ENCODE results near the gene MORN3.
"Not testable (repeated sequence)": the region's sequence is repeated elsewhere in the genome, so short reads cannot be mapped to it uniquely, and the experiment has no call there.

Gene MORN3, protein sequence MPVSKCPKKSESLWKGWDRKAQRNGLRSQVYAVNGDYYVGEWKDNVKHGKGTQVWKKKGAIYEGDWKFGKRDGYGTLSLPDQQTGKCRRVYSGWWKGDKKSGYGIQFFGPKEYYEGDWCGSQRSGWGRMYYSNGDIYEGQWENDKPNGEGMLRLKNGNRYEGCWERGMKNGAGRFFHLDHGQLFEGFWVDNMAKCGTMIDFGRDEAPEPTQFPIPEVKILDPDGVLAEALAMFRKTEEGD

DNA sequence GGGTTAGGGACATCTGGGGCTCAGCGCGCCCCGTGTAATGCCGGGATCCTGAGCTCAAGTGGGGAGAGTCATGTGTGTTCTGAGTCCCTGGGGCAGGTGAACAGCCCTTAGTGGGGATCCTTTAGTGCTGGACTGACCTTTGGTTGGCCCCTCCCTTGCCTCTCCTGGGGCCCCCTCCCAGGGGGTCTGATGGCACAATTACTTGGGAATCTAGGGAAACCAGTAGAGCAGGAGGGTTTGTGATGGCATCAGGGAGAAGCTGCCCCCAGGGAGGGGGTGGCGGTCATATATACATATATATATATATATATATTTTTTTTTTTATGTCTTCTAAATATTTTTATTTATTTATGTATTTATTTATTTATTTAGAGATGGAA is at the start of gene MORN3:
MORN3 (minus strand) TSS at position 134 of the 380 bp plus-strand sequence. CDS start 171 bp downstream, outside the sequence.
- DNase-seq = no peak

DNA sequence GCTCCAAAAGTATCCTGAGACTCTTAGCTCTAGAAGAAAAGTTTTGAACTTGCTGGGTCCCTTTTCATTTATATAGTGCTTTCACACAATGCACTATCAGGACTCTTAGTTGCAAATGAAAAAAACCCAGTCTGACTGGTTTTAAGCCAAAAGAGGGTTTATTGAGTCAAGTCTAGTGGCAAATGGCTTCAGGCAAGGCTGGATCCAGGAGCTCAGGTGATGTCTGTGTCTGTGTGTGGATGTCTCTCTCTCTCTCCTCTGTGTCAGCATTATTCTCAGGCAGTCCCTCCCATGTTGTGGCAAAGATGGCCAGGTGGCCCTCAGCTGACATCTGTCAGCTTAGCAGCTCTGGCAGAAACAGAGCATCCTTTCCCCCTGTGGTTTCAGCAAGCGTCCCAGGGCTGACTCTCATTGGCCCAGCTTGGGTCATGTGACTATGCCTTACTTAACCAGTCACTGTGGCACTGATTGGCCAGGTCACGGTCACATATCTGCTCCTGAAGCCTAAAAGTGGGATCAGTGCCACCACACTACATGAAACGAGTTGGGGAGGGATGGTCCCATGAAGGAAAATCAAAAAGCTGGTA is 49.3 kb upstream of the MORN3 start:
- no peak for DNase-seq

DNA sequence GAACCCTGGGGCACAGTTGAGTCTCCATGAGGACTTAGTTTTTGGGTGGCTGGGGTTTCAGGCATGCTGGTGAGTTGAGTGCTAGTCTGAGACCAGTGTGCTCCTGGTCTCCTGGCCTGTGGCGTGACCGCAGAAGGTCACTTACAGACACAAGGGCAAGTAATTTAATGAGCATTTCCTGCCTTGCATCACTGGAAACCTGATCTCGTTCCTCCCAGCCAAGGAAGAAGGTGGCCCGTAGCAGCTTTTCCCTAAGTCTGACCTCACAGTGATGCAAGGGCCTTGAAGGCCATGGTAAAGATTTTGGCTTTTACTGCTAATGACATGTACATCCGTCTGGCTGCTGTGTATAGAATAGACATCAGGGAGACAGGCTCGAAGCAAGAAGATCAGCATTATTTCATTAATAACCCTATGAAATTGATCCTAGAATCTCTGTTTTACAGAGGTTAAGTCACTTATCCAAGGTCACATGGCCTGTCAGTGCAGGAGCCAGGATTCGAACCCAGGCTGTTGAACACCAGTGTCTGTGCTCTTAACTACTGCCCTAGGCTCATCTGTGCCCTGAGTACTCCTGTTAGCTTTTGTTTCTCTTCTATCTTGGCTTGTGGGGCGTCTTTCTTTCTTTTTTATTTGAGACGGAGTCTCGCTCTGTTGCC is 47.7 kb upstream of the MORN3 start:
- no peak for DNase-seq

DNA sequence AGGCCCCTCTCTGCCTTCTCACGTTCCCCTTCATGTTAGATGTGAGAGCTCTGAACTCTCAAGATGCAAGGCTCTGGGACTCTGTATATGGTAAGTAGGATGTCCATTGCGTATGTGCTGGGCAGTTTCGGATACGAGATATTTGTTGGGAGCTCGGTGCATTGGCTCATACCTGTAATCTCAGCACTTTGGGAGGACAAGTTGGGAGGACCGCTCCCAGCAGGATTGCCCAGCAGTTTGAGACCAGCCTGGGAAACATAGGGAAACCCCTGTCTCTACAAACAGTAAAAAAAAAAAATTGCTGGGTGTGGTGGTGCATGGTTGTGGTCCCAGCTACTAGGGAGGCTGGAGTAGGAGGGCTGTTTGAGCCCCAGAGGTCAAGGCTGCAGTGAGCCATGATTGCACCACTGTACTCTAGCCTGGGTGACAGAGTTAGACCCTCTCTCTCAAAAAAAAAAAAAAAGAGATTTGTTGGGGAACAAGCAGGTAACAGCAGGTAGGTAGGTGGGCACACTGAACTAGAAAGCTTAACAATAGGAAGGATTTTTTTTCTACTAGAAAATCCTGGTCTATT is 46.5 kb upstream of the MORN3 start:
- no peak for DNase-seq

DNA sequence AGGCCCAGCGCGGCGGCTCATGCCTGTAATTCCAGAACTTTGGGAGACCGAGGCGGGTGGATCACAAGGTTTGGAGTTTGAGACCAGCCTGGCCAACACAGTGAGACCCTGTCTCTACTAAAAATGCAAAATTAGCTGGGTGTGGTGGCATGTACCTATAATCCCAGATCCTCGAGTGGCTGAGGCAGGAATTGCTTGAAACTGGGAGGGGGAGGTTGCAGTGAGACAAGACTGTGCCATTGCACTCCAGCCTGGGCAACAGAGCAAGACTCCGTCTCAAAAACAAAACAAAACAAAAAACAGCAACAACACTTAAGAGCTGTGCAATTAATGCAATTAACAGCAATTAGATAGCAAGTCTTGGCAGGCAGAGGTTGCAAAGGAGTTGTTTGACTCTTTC is 45.6 kb upstream of the MORN3 start:
- DNase-seq = not testable (repeated sequence)

DNA sequence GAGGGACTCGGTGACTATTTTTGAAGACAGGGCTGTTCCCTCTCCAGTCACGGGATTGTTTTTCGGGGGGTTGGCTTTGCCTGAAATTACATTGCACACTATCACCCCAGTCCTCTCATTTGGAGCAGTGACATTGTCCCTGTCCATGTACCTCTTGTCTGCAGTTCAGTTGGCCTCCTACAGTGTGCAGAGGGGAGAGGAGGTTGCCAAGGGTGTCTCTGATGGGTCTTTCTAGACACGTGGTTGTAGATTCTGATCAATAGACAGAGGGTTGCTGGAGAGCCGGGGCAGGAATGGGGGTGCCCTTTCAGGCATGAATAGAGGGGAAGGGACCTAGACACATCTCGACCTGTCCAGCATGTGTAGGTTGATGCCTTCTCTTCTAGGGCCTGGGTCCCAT is 44.3 kb upstream of the MORN3 start:
- DNase-seq = no peak

DNA sequence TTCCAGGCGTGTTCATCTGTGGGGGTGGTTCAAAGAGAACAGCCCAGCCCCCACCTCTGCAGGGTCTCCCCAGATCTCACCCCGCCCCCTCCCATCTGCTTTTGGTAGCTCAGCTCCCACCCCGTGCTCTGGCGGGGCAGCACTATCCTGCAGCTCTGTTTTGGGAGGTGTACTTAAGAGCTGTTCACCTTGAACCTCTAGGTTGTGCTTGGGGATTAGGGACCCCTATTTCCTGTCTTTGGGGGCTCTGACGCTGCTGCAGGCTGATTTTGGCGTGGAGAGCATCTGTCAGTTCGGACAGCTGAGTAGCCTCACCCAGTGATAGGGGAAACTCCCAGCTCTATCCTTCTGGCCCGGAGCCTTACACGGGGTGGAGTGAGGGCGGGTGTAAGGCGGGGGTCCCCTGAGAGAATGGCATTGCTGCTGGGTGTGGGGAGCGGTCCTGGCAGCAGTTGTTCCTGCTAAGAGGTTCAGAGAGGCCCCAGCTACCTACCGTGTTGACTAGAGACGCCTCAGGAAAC is 43.9 kb upstream of the MORN3 start:
- no peak for DNase-seq

DNA sequence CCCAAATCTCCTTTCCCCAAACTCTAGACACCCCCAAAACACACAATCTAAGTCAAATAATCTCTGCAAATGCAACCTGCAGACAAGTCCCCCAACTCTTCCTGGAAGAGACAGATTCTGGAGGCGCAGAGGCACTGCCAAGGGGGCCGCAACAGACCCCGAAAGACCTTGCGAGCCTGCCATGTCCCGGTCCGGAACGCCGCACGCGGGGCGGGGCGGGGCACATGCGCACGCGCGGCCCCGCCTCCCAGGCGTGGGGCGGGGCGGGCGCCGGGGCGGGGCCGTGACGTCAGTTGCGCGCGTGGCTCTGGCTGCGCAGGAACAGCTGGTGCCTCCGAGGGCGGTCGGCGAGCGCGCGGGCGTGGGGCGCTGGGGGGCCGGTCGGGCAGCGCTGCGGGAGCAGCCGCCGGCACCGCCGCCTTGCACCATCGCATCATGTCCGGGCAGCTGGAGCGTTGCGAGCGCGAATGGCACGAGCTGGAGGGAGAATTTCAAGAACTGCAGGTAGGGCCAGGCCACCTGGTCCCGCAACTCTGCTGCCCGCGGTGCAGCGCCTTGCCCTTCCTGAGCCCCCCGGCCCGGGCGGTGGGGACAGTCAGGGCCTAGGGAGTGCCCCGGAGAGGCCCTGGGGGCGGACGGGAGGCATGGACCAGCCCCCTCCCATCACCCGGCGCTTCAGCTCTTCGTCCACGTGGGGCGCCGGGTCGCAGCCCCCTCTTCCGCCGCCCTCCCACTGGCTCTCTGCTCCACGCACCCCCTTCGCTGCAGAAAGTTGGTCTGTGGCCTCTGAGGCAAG is 43.2 kb upstream of the MORN3 start, which contains the start of gene TMEM120B:
TMEM120B (plus strand) TSS at position 292 of the 796 bp plus-strand sequence; CDS start at position 436, 144 bp downstream.
- DNase-seq = no peak

DNA sequence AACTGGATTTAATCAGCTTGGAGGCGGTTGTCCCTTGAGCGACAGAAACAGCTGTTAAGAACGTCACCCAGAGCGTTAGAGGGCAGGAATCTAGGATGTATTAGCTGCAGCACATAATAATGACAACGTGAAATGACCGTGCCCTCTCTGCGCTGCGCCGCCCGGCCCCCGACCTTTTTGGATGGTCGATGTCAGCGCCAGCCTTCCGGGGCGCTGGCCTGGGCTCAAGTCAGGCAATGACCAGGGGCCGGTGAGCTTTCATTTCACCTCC is 42.7 kb upstream of the MORN3 start:
- DNase-seq = no peak

DNA sequence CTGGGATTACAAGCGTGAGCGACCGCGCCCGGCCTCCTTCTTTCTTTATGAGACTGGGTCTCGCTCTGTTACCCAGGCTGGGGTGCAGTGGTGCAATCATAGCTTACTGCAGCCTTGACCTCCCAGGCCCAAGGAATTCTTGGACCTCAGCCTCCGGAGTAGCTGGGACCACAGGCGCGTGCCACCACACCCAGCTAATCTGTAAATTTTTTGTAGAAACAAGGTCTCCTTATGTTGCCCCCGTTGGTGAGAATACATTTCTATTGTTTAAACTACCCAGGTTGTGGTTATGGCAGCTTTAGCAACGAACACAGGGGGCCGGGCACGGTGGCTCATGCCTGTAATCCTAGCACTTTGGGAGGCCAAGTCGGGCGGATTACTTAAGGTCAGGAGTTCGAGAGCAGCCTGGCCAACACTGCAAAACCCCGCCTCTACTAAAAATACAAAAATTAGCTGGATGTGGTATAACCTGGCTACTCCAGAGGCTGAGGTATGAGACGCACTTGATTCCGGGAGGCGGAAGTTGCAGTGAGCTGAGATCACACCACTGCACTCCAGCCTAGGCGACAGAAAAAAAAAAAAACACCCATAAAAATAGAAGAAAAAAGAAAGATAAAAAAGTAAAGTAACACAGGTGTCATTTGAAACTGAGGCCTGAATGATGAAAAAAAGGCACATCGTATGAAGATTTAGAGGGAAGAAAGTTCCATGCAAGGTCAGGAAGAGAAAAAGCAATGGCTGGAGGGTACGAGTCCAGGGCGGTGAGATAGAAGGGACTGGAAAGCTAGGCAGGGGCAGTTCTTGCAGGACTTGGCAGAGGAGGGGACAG is 42.1 kb upstream of the MORN3 start:
- DNase-seq = no peak

DNA sequence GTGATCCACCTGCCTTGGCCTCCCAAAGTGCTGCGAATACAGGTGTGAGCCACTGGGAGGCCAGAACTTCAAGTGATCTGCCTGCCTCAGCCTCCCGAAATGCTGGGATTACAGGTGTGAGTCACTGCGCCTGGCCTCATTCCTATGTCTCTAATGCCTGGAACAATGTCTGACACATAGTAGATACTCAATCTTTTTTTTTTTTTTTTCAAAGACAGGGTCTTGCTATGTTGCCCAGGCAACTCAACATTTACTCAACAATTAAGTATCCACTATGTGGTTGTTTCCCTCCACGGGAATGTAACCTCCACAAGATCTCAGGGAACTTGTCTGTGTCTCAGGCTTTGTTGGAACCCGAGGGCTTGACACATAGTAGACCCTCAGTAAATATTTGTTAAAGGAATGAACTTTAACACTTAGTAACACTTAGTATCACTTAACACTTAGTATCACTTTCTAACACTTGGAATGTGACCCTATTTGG is 40.1 kb upstream of the MORN3 start:
- DNase-seq = no peak

DNA sequence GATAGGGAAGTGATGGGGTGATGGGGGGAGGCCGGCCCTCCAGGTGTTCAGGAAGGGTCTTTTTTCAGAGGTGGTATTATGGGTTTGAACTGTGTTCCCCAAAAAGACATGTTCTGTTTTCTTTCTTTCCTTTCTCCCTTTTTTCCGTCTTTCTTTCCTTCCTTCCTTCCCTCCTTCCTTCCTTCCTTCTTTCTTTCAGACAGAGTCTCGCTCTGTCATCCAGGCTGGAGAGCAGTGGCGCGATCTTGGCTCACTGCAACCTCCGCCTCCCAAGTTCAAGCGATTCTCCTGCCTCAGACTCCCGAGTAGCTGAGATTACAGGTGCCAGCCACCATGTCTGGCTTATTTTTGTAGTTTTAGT is 39.6 kb upstream of the MORN3 start:
- DNase-seq = not testable (repeated sequence)

DNA sequence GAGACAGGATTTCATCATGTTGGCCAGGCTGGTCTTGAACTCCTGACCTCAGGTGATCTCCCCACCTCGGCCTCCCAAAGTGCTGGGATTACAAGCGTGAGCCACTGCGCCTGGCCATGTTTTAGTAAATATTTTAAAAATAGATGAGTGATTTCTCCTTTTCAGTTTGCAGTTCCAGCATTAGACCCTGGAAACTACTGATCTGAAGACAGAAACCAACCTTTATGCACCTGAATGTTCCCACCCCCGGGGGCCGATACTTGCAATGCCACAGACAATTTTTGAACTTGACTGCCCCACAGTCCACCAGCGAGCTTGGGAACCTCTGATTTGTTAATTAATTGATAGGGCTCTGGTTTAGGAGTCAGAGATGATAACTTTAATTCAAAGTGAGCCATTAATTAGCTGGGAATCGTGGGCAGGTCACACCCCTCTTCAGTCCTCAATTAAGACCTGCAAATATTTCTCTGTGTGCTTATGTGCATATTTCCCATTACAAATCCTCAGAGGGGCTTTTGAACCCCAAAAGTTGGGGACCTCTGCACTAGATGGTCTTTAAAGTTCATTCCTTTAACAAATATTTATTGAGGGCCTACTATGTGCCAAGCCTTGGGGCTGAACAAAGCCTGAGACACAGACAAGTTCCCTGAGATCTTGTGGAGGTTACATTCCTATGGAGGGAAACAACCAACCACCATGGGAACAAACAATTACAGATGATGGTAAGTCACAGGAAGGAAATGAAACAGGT is 39.0 kb upstream of the MORN3 start:
- DNase-seq = no peak

DNA sequence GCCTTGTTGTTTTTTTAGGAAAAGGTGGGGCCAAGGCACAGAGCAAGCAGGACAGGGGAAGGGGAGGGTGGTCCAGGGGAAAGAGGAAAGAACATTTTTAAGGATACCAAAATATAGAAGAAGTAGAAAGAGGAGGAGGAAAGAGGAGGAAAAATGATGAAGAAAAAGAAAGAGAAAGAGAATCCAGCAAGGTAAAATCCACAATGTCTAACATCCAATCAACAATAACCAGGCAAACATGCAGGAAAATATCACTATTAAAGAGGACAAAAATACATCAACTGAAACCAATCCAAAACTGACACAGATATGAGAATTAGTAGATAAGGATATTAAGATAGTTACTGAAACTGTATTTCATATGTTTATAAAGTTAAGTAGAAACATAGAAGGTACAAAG is 36.1 kb upstream of the MORN3 start:
- DNase-seq = no peak

DNA sequence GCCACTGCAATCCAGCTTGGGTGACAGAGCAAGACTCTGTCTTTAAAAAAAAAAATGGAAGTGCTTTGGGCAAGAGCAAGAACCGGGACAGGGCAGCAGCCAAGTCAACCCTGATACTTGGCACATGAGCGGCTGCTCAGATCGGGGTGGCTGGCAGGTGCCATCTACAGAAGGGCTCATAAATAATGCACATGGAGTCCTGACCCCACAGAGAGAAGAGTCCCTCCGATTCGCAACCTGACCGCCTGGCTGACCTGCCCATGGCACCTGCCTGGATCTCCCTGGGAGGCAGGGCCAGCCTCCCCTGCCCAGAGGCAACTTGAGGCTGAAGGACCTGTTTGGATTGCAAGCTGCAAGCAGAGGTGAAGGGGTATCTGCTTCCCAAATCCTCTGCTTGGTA is 33.5 kb upstream of the MORN3 start:
- no peak for DNase-seq

DNA sequence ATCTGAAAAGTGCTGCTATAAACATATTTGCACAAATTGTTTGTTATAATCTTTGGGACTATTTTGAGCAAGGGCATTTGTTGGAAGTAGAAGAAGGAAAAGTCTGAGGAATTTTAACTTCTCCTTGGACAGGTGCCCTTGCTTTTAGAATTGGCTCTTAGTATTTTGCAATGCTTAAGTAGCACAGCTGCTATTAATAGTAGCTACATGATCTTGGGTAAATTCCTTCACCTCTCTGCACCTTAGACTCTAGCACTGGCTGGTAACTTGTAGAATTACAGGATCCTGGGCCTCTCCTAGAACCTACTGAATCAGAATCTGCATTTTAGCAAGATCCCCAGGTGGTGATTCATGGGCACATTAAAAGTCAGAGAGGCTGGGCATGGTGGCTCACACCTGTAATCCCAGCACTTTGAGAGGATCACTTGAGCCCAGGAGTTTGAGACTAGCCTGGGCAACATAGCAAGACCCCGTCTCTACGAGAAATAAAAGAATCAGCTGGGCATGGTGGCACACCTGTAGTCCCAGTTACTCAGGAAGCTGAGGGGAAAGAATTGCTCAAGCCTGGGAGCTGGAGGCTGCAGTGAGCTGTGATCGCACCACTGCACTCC is 32.3 kb upstream of the MORN3 start:
- no peak for DNase-seq

DNA sequence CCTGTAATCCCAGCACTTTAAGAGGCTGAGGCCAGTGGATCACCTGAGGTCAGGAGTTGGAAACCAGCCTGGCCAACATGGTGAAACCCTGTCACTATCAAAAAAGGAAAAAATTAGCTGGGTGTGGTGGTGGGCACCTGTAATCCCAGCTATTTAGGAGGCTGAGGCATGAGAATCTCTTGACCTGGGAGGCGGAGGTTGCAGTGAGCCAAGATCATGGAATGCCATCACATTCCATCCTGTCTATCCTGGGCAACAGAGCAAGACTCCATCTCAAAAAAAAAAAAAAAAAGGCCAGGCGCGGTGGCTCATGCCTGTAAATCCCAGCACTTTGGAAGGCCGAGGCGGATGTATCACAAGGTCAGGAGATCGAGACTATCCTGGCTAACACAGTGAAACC is 28.4 kb upstream of the MORN3 start:
- not testable (repeated sequence) for DNase-seq

DNA sequence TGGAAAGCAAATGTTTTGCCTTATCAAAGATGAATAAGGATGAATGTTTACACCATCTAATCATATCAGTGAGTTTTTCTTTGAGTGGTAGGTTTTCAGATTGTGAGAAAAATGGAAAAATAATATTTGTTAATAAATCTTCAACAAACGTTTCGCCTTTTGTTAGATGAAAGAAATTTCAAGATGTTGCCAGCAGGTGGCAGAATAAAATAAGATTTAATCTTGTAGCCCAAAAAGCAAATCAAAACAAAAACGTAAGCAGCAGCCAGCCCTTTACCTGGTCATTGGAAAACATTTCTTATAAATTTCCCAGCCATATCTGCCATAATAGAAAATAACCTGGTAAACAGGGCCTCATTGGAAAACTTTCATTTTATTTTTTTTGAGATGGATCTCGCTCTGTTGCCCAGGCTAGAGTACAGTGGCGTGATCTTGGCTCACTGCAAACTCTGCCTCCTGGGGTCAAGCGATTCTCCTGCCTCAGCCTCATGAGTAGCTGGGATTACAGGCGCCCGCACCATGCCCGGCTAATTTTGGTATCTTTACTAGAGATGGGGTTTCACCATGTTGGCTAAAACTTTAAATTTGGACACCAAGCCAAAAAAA is 27.7 kb upstream of the MORN3 start:
- DNase-seq = peak; percentile 23

DNA sequence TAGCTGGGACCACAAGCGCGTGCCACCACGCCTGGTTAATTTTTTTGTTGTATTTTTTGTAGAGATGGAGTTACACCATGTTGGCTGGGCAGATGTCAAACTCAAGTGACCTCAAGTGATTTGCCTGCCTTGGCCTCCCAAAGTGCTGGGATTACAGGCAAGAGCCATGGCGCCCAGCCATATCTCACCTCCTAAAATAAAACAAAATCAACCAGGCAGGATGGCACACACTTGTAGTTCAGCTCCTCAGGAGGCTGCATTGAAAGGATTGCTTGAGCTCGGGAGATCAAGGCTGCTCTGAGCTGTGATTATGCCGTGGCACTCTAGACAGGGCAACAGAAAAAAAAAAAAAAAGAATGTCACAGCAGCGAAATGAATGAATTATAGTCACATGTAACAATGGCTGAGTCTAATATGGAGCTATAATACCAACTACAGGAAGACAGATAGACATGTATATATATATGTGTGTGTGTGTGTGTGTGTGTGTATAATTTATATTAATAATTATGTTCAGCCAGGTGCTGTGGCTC is 23.8 kb upstream of the MORN3 start:
- DNase-seq = no peak

DNA sequence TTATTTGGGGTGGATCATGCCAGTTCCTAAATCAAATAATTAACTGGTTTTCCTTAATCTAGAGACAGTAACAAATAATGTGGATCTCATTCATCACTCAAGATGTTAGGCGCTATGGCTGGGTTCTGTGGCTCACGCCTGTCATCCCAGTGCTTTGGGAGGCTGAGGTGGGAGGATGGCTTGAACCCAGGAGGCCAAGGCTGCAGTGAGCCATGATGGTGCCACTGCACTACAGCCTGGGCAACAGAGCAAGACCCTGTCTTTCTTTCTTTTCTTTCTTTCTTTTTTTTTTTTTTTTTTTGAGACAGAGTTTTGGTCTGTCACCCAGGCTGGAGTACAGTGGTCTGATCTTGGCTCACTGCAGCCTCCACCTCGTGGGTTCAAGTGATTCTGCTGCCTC is 23.3 kb upstream of the MORN3 start:
- not testable (repeated sequence) for DNase-seq
